HepG2 (cell line): ENCODE measurements around the gene CPPED1. TPM values are rescaled to one million over a fixed set of nuclear protein-coding genes. Genes with fewer than 3 reads are reported as not detected.

Experiments used
- ARID4A ChIP-seq: sonication (generic); formaldehyde crosslinking; IDR thresholded peaks from 2 replicates; pipeline ENCODE4 v1.5.0; 2020; ENCODE audit warnings: mild to moderate bottlenecking, missing genetic modification reagents, borderline replicate concordance
- IRF2 ChIP-seq: IDR thresholded peaks from 2 replicates; pipeline ENCODE4 v1.6.1; 2018; ENCODE audit warnings: missing genetic modification reagents, missing compliant biosample characterization
- MED1 ChIP-seq: sonication (generic); formaldehyde crosslinking; IDR thresholded peaks from 2 replicates; pipeline ENCODE4 v1.4.0; 2020; ENCODE audit warnings: missing genetic modification reagents
- THRA ChIP-seq: sonication (generic); formaldehyde crosslinking; IDR thresholded peaks from 2 replicates; pipeline ENCODE4 v1.4.0; 2020; ENCODE audit warnings: missing genetic modification reagents, borderline replicate concordance
- ZBTB4 ChIP-seq: sonication (generic); formaldehyde crosslinking; IDR thresholded peaks from 2 replicates; pipeline ENCODE4 v1.4.0; 2020; ENCODE audit warnings: missing genetic modification reagents, mild to moderate bottlenecking, borderline replicate concordance
- ZNF292 ChIP-seq: sonication (generic); formaldehyde crosslinking; IDR thresholded peaks from 2 replicates; pipeline ENCODE4 v1.8.1; 2022; ENCODE audit warnings: mild to moderate bottlenecking, low read depth, missing genetic modification reagents, borderline replicate concordance
- ZNF362 ChIP-seq: sonication (generic); formaldehyde crosslinking; IDR thresholded peaks from 2 replicates; pipeline ENCODE4 v1.4.0; 2020; ENCODE audit warnings: missing genetic modification reagents, mild to moderate bottlenecking, borderline replicate concordance
- polyA plus RNA-seq, 8 experiments: library from polyadenylated mRNA; depleted of rRNA in 3 of 8; stranded (reverse) in 7 of 8; unstranded in 1 of 8; fragments of >200 nt; fragmentation: Illumina TruSeq in 4 of 8; extraction: Trizol in 4 of 8; gene quantifications; 2 replicates each; pipeline versions ENCODE4 v1.2.1 to v1.2.3, GENCODE V29; 2011 to 2016; ENCODE audit warnings: low read depth in 4 of 8, missing spikeins in 1 of 8, mixed read lengths in 1 of 8; ENCODE audit not compliant: insufficient read depth in 1 of 8
- total RNA-seq, 5 experiments: library from RNA; depleted of rRNA; stranded (reverse); fragments of >200 nt; fragmentation: Illumina TruSeq; extraction: Trizol; gene quantifications; 2 replicates each; pipeline ENCODE4 v1.2.3, GENCODE V29; 2016; ENCODE audit warnings: low read depth in 1 of 5
- TF ChIP-seq, protein P1 (sequence below): sonication (generic); formaldehyde crosslinking; IDR thresholded peaks from 2 replicates; pipeline ENCODE4 v1.5.1; 2020; ENCODE audit warnings: mild to moderate bottlenecking, missing genetic modification reagents
- TF ChIP-seq, protein P2 (sequence below): sonication (generic); formaldehyde crosslinking; IDR thresholded peaks from 2 replicates; pipeline ENCODE4 v1.5.1; 2020; ENCODE audit warnings: mild to moderate bottlenecking, missing genetic modification reagents, moderate library complexity

CPPED1 gene
- total and polyA plus RNA-seq, 2 of the 13 experiments (the other 11 are each of a cell fraction or from before 2014, with no cell fraction given), result 66.6 to 71.3 TPM

DNA sequence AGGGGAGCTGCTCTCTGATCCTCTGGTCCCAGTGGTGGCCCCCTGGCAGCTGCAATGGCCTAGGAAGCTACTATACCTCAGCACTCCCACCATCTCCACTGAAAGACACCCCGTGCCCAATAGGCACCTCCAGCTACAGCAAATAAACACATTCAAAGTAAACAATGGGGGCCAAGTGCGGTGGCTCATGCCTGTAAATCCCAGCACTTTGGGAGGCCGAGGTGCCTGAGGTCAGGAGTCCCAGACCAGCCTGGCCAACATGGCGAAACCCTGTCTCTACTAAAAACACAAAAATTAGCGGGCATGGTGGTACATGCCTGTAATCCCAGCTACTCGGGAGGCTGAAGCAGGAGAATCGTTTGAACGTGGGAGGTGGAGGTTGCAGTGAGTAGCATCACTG, 3.7 kb downstream of the CPPED1 start (continued):
- TF ChIP-seq ZBTB4 (CRISPR knock-in tag), result peak; percentile 63; the same call in 1 of the 2 replicates
- 0 out of 2 replicates have a peak, but pooled peaks have one; percentile 56 for TF ChIP-seq ZNF292 (CRISPR knock-in tag)
- peak; percentile 41; the same call in 1 of the 2 replicates for TF ChIP-seq ZNF362 (CRISPR knock-in tag)
- TF ChIP-seq, protein P1, sequence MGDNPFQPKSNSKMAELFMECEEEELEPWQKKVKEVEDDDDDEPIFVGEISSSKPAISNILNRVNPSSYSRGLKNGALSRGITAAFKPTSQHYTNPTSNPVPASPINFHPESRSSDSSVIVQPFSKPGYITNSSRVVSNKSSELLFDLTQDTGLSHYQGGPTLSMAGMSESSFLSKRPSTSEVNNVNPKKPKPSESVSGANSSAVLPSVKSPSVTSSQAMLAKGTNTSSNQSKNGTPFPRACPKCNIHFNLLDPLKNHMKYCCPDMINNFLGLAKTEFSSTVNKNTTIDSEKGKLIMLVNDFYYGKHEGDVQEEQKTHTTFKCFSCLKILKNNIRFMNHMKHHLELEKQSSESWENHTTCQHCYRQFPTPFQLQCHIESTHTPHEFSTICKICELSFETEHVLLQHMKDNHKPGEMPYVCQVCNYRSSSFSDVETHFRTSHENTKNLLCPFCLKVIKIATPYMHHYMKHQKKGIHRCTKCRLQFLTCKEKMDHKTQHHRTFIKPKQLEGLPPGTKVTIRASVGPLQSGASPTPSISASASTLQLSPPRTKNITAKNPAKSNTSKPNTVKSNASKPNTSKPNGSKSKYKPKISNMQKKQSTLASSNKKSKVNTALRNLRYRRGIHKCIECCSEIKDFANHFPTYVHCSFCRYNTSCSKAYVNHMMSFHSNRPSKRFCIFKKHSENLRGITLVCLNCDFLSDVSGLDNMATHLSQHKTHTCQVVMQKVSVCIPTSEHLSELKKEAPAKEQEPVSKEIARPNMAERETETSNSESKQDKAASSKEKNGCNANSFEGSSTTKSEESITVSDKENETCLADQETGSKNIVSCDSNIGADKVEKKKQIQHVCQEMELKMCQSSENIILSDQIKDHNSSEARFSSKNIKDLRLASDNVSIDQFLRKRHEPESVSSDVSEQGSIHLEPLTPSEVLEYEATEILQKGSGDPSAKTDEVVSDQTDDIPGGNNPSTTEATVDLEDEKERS (CRISPR knock-in tag), result peak; percentile 90; the same call in 1 of the 2 replicates
- peak; percentile 30; the same call in 1 of the 2 replicates for TF ChIP-seq IRF2 (CRISPR knock-in tag)
- peak; percentile 22; the same call in 1 of the 2 replicates for TF ChIP-seq MED1 (CRISPR knock-in tag)
- peak; percentile 59 for TF ChIP-seq ARID4A
- TF ChIP-seq, protein P2, sequence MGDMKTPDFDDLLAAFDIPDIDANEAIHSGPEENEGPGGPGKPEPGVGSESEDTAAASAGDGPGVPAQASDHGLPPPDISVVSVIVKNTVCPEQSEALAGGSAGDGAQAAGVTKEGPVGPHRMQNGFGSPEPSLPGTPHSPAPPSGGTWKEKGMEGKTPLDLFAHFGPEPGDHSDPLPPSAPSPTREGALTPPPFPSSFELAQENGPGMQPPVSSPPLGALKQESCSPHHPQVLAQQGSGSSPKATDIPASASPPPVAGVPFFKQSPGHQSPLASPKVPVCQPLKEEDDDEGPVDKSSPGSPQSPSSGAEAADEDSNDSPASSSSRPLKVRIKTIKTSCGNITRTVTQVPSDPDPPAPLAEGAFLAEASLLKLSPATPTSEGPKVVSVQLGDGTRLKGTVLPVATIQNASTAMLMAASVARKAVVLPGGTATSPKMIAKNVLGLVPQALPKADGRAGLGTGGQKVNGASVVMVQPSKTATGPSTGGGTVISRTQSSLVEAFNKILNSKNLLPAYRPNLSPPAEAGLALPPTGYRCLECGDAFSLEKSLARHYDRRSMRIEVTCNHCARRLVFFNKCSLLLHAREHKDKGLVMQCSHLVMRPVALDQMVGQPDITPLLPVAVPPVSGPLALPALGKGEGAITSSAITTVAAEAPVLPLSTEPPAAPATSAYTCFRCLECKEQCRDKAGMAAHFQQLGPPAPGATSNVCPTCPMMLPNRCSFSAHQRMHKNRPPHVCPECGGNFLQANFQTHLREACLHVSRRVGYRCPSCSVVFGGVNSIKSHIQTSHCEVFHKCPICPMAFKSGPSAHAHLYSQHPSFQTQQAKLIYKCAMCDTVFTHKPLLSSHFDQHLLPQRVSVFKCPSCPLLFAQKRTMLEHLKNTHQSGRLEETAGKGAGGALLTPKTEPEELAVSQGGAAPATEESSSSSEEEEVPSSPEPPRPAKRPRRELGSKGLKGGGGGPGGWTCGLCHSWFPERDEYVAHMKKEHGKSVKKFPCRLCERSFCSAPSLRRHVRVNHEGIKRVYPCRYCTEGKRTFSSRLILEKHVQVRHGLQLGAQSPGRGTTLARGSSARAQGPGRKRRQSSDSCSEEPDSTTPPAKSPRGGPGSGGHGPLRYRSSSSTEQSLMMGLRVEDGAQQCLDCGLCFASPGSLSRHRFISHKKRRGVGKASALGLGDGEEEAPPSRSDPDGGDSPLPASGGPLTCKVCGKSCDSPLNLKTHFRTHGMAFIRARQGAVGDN (CRISPR knock-in tag), result peak; percentile 47
- TF ChIP-seq THRA (CRISPR knock-in tag), result peak; percentile 53; the same call in 1 of the 2 replicates
